Measurements from ENCODE around the gene LSM14A. TPM values are rescaled to one million over a fixed set of nuclear protein-coding genes. Genes with fewer than 3 reads are reported as not detected.

The LSM14A gene
- total and polyA plus RNA-seq, 2 of the 8 experiments (the other 6 are each of a cell fraction or from before 2014, with no cell fraction given): 117 to 195 TPM

DNA sequence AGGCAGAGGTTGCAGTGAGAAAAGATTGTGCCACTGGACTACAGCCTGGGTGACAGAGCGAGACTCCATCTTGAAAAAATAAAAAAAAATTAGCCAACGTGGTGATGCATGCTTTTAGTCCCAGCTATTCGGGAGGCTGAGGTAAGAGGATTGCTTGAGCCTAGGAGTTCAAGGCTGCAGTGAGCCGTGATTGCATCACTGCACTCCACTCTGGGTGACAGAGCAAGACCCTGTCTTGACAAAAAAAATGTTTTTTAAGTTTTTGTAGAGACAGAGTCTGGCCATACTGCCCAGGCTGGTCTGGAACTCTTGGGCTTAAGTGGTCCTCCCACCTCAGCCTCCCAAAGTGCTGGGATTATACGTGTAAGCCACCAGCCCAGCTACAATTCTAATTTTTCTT is 22.4 kb upstream of the LSM14A start:
- WGBS, 2 experiments (ENCODE audit: extremely low coverage in 1 of 2, insufficient coverage in 1 of 2, insufficient read length in 1 of 2, insufficient replicate concordance in 2 of 2, low coverage in 1 of 2, low lambda C conversion rate in 2 of 2, missing lambda C conversion rate in 1 of 2): 88% methylated on average over 5 of the region's 5 CpGs; no CpG with 5 or more reads in 1 of the 2 experiments
- no peaks in the 10 kb centered on the region for H3K79me1 ChIP-seq (ENCODE audit: low read depth, low read length)
- no peak for FAIRE-seq
- no peak overlapping the region for H3K4me3 ChIP-seq (ENCODE audit: extremely low read depth in 1 of 4, insufficient read depth in 2 of 4, low read depth in 3 of 4, low read length in 4 of 4)
- H3K9ac ChIP-seq (replicated peaks in 1 of 4; ENCODE audit: extremely low read depth in 1 of 4, low read depth in 3 of 4, low read length in 3 of 4): no peak overlapping the region
- no peaks in the 10 kb centered on the region for H3K36me3 ChIP-seq (ENCODE audit: control insufficient read depth in 2 of 4, insufficient read depth in 4 of 4, low read length in 3 of 4)
- no peak overlapping the region for H2BK120ac ChIP-seq (replicated peaks; ENCODE audit: low read depth, low read length)
- no peaks in the 10 kb centered on the region for H3K23me2 ChIP-seq (ENCODE audit: low read depth, low read length)
- H3K79me2 ChIP-seq (ENCODE audit: control insufficient read depth in 1 of 2, insufficient read depth in 2 of 2, low read length in 2 of 2): no peaks in the 10 kb centered on the region
- H3K27me3 ChIP-seq (replicated peaks in 1 of 4; ENCODE audit: control insufficient read depth in 3 of 4, extremely low read depth in 1 of 4, insufficient read depth in 3 of 4, low read length in 3 of 4): no peaks in the 10 kb centered on the region
- no peak overlapping the region for H3K23ac ChIP-seq (ENCODE audit: insufficient read length)
- CTCF ChIA-PET (ENCODE audit: partially characterized antibody): interaction anchor here (1.4 to 8.0 kb wide), 2 partner anchors 28 to 372 kb away, joined by 4 to 66 read pairs; no protein-coding TSS in a partner anchor
- H3K4me1 ChIP-seq (replicated peaks in 1 of 4; ENCODE audit: control insufficient read depth in 3 of 4, insufficient read depth in 4 of 4, low read length in 3 of 4): no peaks in the 10 kb centered on the region
- POLR2A ChIA-PET (ENCODE audit: partially characterized antibody): interaction anchor here (1.5 kb wide), 1 partner anchor 23 kb away, joined by 5 read pairs; no protein-coding TSS in a partner anchor
- no peak overlapping the region for H3K4ac ChIP-seq (replicated peaks; ENCODE audit: insufficient read length, low read depth, low read length)
- no peaks in the 10 kb centered on the region for H3K9me3 ChIP-seq (ENCODE audit: insufficient read depth in 2 of 2, low read depth in 1 of 2, low read length in 1 of 2)
- no peak overlapping the region for H3K4me2 ChIP-seq (ENCODE audit: insufficient read depth in 1 of 2, low read depth in 2 of 2, low read length in 2 of 2)
- H3K14ac ChIP-seq (ENCODE audit: insufficient read length): no peak overlapping the region
- no peak overlapping the region for H2BK12ac ChIP-seq (ENCODE audit: low read depth, low read length)
- no peak overlapping the region for H4K5ac ChIP-seq (ENCODE audit: insufficient read length, low read depth, low read length)
- DNase-seq (ENCODE audit: low read depth in 1 of 2, low spot score in 2 of 2): no peak
- no peak overlapping the region for H4K8ac ChIP-seq (ENCODE audit: extremely low read depth, insufficient read depth, low read length)
- TF ChIP-seq, protein P1, sequence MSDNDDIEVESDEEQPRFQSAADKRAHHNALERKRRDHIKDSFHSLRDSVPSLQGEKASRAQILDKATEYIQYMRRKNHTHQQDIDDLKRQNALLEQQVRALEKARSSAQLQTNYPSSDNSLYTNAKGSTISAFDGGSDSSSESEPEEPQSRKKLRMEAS (IDR thresholded peaks at IDR 0.05): no peak
- TF ChIP-seq SIN3A (conservative IDR thresholded peaks at IDR 0.05 in 1 of 2, IDR thresholded peaks at IDR 0.05 in 1 of 2; ENCODE audit: low read depth in 1 of 2, low read length in 2 of 2) (no peak), EZH2 (IDR thresholded peaks at IDR 0.05; ENCODE audit: low read depth, low read length, severe bottlenecking) (no peak), RBBP5 (IDR thresholded peaks at IDR 0.05; ENCODE audit: borderline replicate concordance, low read depth, low read length) (no peak), KDM5A (IDR thresholded peaks at IDR 0.05; ENCODE audit: low read length) (no peak), NANOG (IDR thresholded peaks at IDR 0.05; ENCODE audit: insufficient read depth, low read depth, low read length, poor library complexity, severe bottlenecking) (no peak)
- TF ChIP-seq, protein P2, sequence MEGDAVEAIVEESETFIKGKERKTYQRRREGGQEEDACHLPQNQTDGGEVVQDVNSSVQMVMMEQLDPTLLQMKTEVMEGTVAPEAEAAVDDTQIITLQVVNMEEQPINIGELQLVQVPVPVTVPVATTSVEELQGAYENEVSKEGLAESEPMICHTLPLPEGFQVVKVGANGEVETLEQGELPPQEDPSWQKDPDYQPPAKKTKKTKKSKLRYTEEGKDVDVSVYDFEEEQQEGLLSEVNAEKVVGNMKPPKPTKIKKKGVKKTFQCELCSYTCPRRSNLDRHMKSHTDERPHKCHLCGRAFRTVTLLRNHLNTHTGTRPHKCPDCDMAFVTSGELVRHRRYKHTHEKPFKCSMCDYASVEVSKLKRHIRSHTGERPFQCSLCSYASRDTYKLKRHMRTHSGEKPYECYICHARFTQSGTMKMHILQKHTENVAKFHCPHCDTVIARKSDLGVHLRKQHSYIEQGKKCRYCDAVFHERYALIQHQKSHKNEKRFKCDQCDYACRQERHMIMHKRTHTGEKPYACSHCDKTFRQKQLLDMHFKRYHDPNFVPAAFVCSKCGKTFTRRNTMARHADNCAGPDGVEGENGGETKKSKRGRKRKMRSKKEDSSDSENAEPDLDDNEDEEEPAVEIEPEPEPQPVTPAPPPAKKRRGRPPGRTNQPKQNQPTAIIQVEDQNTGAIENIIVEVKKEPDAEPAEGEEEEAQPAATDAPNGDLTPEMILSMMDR (IDR thresholded peaks at IDR 0.05; ENCODE audit: control extremely low read depth in 1 of 3, insufficient read depth in 1 of 3, low read depth in 1 of 3, low read length in 3 of 3): no peak
- no peak overlapping the region for H2BK20ac ChIP-seq (ENCODE audit: low read length)
- no peak overlapping the region for H3K56ac ChIP-seq (replicated peaks; ENCODE audit: insufficient read length, low read depth, low read length)
- H2AFZ ChIP-seq (ENCODE audit: low read length): no peak overlapping the region
- no peak overlapping the region for H4K91ac ChIP-seq (replicated peaks; ENCODE audit: insufficient read length, low read length)
- H2BK15ac ChIP-seq (ENCODE audit: low read length): no peak overlapping the region
- no peaks in the 10 kb centered on the region for H4K20me1 ChIP-seq (replicated peaks in 1 of 2; ENCODE audit: control insufficient read depth in 1 of 2, insufficient read depth in 2 of 2, low read length in 2 of 2)
- H2AK5ac ChIP-seq (ENCODE audit: low read depth, low read length): no peak overlapping the region
- H3K18ac ChIP-seq (ENCODE audit: extremely low read depth, low read length): no peak overlapping the region
- H2BK5ac ChIP-seq (ENCODE audit: low read depth, low read length): no peak overlapping the region
- no peak overlapping the region for H3K27ac ChIP-seq (ENCODE audit: low read depth, low read length)
